Activated CD4-positive, alpha-beta T cell treated with anti-CD3 and anti-CD28 coated beads, Interleukin-2, amount 10 ng/mL, durations not matched to agents 7 days and 5 days (primary cell): ENCODE measurements around the gene ANGEL2. TPM values are rescaled to one million over a fixed set of nuclear protein-coding genes. Genes with fewer than 3 reads are reported as not detected.
"Not testable (repeated sequence)": the region's sequence is repeated elsewhere in the genome, so short reads cannot be mapped to it uniquely, and the experiment has no call there.

ENCODE experiments used
- CTCF ChIA-PET: fragments of 350-600 bp; sonication (Branson Sonifier 250); formaldehyde crosslinking; loops from one replicate; lab custom pipeline; 2021; ENCODE audit warnings: antibody characterized with exemption; lab: Charles Lee
- POLR2A ChIA-PET: fragments of 350-600 bp; sonication (Branson Sonifier 250); formaldehyde crosslinking; loops from one replicate; lab custom pipeline; 2021; ENCODE audit warnings: antibody characterized with exemption; lab: Charles Lee
- DNase-seq: peaks from one replicate; pipeline ENCODE4 v3.0.0-alpha.2; 2020
- H3K27ac Mint-ChIP-seq: one replicate; pipeline ENCODE4 v1.8.0; 2021; ENCODE audit warnings: mild to moderate bottlenecking, moderate library complexity, mixed read lengths
- H3K27me3 Mint-ChIP-seq: one replicate; pipeline ENCODE4 v1.8.0; 2021; ENCODE audit warnings: mixed read lengths
- H3K36me3 Mint-ChIP-seq: one replicate; pipeline ENCODE4 v1.8.0; 2021; ENCODE audit warnings: low read depth, mixed read lengths
- H3K4me1 Mint-ChIP-seq: one replicate; pipeline ENCODE4 v1.8.0; 2021; ENCODE audit warnings: mixed read lengths
- H3K4me3 Mint-ChIP-seq: one replicate; pipeline ENCODE4 v1.8.0; 2021; ENCODE audit warnings: mild to moderate bottlenecking, moderate library complexity, mixed read lengths
- H3K9me3 Mint-ChIP-seq: one replicate; pipeline ENCODE4 v1.8.0; 2021; ENCODE audit warnings: mixed read lengths
- total RNA-seq, 2 experiments: library from RNA; stranded (reverse); gene quantifications; one replicate each; pipeline ENCODE4 v1.2.3, GENCODE V29; 2021

Gene ANGEL2
- total RNA-seq, 2 experiments from 2014 or later: 51.8 to 57.7 TPM

GRCh38 chr1:212968368-212968863 is 47.3 kb downstream of the ANGEL2 start:
- POLR2A ChIA-PET: no interaction called here
- CTCF ChIA-PET: interaction anchor here (0.6 to 2.5 kb wide), 7 partner anchors 8 to 26 kb away, joined by 3 to 7 read pairs (median 4); no protein-coding TSS in a partner anchor

GRCh38 chr1:212967801-212968200 is 47.9 kb downstream of the ANGEL2 start:
- Mint-ChIP-seq H3K27me3 (peaks cover 16% of the 10 kb centered on the region), H3K9me3 (no peaks in the 10 kb centered on the region)

More at GRCh38 chr1:212968368-212968863, 47.3 kb downstream of the ANGEL2 start:
- peaks cover 16% of the 10 kb centered on the region for H3K27me3 Mint-ChIP-seq
- H3K9me3 Mint-ChIP-seq: no peaks in the 10 kb centered on the region
- H3K27ac Mint-ChIP-seq: no peak overlapping the region
- H3K4me3 Mint-ChIP-seq: no peak overlapping the region
- no peak for DNase-seq
- H3K4me1 Mint-ChIP-seq: no peaks in the 10 kb centered on the region
- H3K36me3 Mint-ChIP-seq: no peaks in the 10 kb centered on the region

GRCh38 chr1:212966616-212967015 is 49.1 kb downstream of the ANGEL2 start:
- POLR2A ChIA-PET: no interaction called here
- H3K27ac Mint-ChIP-seq: no peak overlapping the region
- DNase-seq: no peak
- H3K27me3 Mint-ChIP-seq: peaks cover 16% of the 10 kb centered on the region
- H3K4me3 Mint-ChIP-seq: no peak overlapping the region
- no peaks in the 10 kb centered on the region for H3K4me1 Mint-ChIP-seq
- H3K36me3 Mint-ChIP-seq: no peaks in the 10 kb centered on the region
- H3K9me3 Mint-ChIP-seq: no peaks in the 10 kb centered on the region
- CTCF ChIA-PET: interaction anchor here (2.0 to 2.5 kb wide), 2 partner anchors 9 to 13 kb away, joined by 5 to 7 read pairs; no protein-coding TSS in a partner anchor

More at GRCh38 chr1:212967801-212968200, 47.9 kb downstream of the ANGEL2 start:
- no peaks in the 10 kb centered on the region for H3K4me1 Mint-ChIP-seq
- no peak for DNase-seq
- ChIA-PET CTCF (interaction anchor here (0.6 to 2.5 kb wide), 8 partner anchors 9 to 47 kb away, joined by 3 to 7 read pairs (median 4); no protein-coding TSS in a partner anchor), POLR2A (no interaction called here)
- H3K4me3 Mint-ChIP-seq: no peak overlapping the region
- H3K36me3 Mint-ChIP-seq: no peaks in the 10 kb centered on the region
- no peak overlapping the region for H3K27ac Mint-ChIP-seq

GRCh38 chr1:212964993-212965392 is 50.7 kb downstream of the ANGEL2 start:
- H3K4me3 Mint-ChIP-seq, H3K36me3 Mint-ChIP-seq, H3K27ac Mint-ChIP-seq, POLR2A ChIA-PET, H3K9me3 Mint-ChIP-seq, H3K4me1 Mint-ChIP-seq, DNase-seq: not testable (repeated sequence)
- CTCF ChIA-PET: interaction anchor here (1.3 to 1.6 kb wide), 2 partner anchors 14 to 24 kb away, joined by 3 read pairs; no protein-coding TSS in a partner anchor
- H3K27me3 Mint-ChIP-seq: peaks cover 18% of the 10 kb centered on the region

GRCh38 chr1:212964102-212964501 is 51.6 kb downstream of the ANGEL2 start:
- Mint-ChIP-seq H3K9me3 (no peaks in the 10 kb centered on the region), H3K27me3 (peaks cover 18% of the 10 kb centered on the region), H3K4me1 (no peaks in the 10 kb centered on the region), H3K27ac (no peak overlapping the region), H3K36me3 (no peaks in the 10 kb centered on the region), H3K4me3 (no peak overlapping the region)
- ChIA-PET CTCF (interaction anchor here (1.3 to 1.6 kb wide), 2 partner anchors 13 to 23 kb away, joined by 3 read pairs; no protein-coding TSS in a partner anchor), POLR2A (no interaction called here)
- no peak for DNase-seq

GRCh38 chr1:212962509-212962908 is 53.2 kb downstream of the ANGEL2 start:
- no peak overlapping the region for H3K4me3 Mint-ChIP-seq
- peaks cover 11% of the 10 kb centered on the region for H3K27me3 Mint-ChIP-seq
- no peak overlapping the region for H3K27ac Mint-ChIP-seq
- H3K9me3 Mint-ChIP-seq: no peaks in the 10 kb centered on the region
- H3K36me3 Mint-ChIP-seq: no peaks in the 10 kb centered on the region
- CTCF ChIA-PET: interaction anchor here (0.6 kb wide), 1 partner anchor 264 kb away, joined by 4 read pairs; no protein-coding TSS in a partner anchor
- H3K4me1 Mint-ChIP-seq: no peaks in the 10 kb centered on the region
- DNase-seq: no peak
- POLR2A ChIA-PET: no interaction called here

GRCh38 chr1:212960932-212961331 is 54.7 kb downstream of the ANGEL2 start:
- POLR2A ChIA-PET: no interaction called here
- Mint-ChIP-seq H3K4me3 (no peak overlapping the region), H3K36me3 (no peaks in the 10 kb centered on the region), H3K4me1 (no peaks in the 10 kb centered on the region), H3K9me3 (no peaks in the 10 kb centered on the region), H3K27me3 (peaks cover 20% of the 10 kb centered on the region), H3K27ac (no peak overlapping the region)
- DNase-seq: no peak
- CTCF ChIA-PET: interaction anchor here (0.9 to 1.5 kb wide), 2 partner anchors 10 to 505 kb away, joined by 3 read pairs; partner anchors contain the start of gene VASH2

GRCh38 chr1:212959266-212960220 is 56.1 kb downstream of the ANGEL2 start:
- Mint-ChIP-seq H3K4me1 (no peaks in the 10 kb centered on the region), H3K4me3 (no peak overlapping the region), H3K27ac (no peak overlapping the region), H3K36me3 (no peaks in the 10 kb centered on the region), H3K9me3 (no peaks in the 10 kb centered on the region), H3K27me3 (peaks cover 22% of the 10 kb centered on the region)
- POLR2A ChIA-PET: no interaction called here
- no peak for DNase-seq
- CTCF ChIA-PET: no interaction called here

- DNase-seq: no peak
- ChIA-PET POLR2A (no interaction called here), CTCF (interaction anchor here (0.6 to 2.1 kb wide), 3 partner anchors 9 to 27 kb away, joined by 3 to 7 read pairs (median 3); no protein-coding TSS in a partner anchor)
- Mint-ChIP-seq H3K27ac (no peak overlapping the region), H3K9me3 (no peaks in the 10 kb centered on the region), H3K4me3 (no peak overlapping the region), H3K27me3 (peaks cover 35% of the 10 kb centered on the region), H3K4me1 (no peaks in the 10 kb centered on the region), H3K36me3 (no peaks in the 10 kb centered on the region)
These were observed 57.5 kb downstream of the ANGEL2 start for GRCh38 chr1:212958175-212958574.

GRCh38 chr1:212957546-212957945 is 58.1 kb downstream of the ANGEL2 start:
- H3K27ac Mint-ChIP-seq: no peak overlapping the region
- peaks cover 41% of the 10 kb centered on the region for H3K27me3 Mint-ChIP-seq
- H3K4me3 Mint-ChIP-seq: no peak overlapping the region
- CTCF ChIA-PET: interaction anchor here (0.6 to 2.1 kb wide), 4 partner anchors 8 to 27 kb away, joined by 3 to 7 read pairs (median 3); no protein-coding TSS in a partner anchor
- POLR2A ChIA-PET: interaction anchor here (0.6 kb wide), 1 partner anchor 127 kb away, joined by 3 read pairs; no protein-coding TSS in a partner anchor
- DNase-seq: no peak
- no peaks in the 10 kb centered on the region for H3K4me1 Mint-ChIP-seq
- H3K9me3 Mint-ChIP-seq: no peaks in the 10 kb centered on the region
- no peaks in the 10 kb centered on the region for H3K36me3 Mint-ChIP-seq

- Mint-ChIP-seq H3K9me3 (no peaks in the 10 kb centered on the region), H3K27me3 (peaks cover 51% of the 10 kb centered on the region), H3K36me3 (no peaks in the 10 kb centered on the region), H3K4me1 (no peaks in the 10 kb centered on the region), H3K4me3 (no peak overlapping the region), H3K27ac (no peak overlapping the region)
- CTCF ChIA-PET: no interaction called here
- POLR2A ChIA-PET: no interaction called here
- DNase-seq: no peak
These were observed 59.6 kb downstream of the ANGEL2 start for GRCh38 chr1:212955961-212956620.

GRCh38 chr1:212955098-212955497 is 60.6 kb downstream of the ANGEL2 start:
- POLR2A ChIA-PET: no interaction called here
- peaks cover 6% of the 10 kb centered on the region for H3K4me1 Mint-ChIP-seq
- no peaks in the 10 kb centered on the region for H3K9me3 Mint-ChIP-seq
- DNase-seq: no peak
- no peak overlapping the region for H3K27ac Mint-ChIP-seq
- no peaks in the 10 kb centered on the region for H3K36me3 Mint-ChIP-seq
- CTCF ChIA-PET: no interaction called here
- H3K4me3 Mint-ChIP-seq: no peak overlapping the region
- peaks cover 60% of the 10 kb centered on the region for H3K27me3 Mint-ChIP-seq
